Esophagus squamous epithelium (tissue), 4 donors: ENCODE measurements around the gene NUP85.

Experiments used
- POLR2A ChIP-seq, 4 donors: fragments of 450-650 bp; IDR thresholded peaks; one replicate each; pipeline ENCODE4 v1.6.1; 2017; ENCODE audit warnings: antibody characterized with exemption in 4 of 4, mild to moderate bottlenecking in 4 of 4, moderate library complexity in 3 of 4
- TF ChIP-seq, protein P1 (sequence below), 6 experiments: fragments of 450-650 bp in 4 of 6; fragments of 200-600 bp in 2 of 6; sonication (generic) in 2 of 6; IDR thresholded peaks; one replicate each; pipeline ENCODE4 v1.5.1; 2016 to 2019; ENCODE audit warnings: antibody characterized with exemption in 6 of 6, mild to moderate bottlenecking in 4 of 6, moderate library complexity in 4 of 6

DNA sequence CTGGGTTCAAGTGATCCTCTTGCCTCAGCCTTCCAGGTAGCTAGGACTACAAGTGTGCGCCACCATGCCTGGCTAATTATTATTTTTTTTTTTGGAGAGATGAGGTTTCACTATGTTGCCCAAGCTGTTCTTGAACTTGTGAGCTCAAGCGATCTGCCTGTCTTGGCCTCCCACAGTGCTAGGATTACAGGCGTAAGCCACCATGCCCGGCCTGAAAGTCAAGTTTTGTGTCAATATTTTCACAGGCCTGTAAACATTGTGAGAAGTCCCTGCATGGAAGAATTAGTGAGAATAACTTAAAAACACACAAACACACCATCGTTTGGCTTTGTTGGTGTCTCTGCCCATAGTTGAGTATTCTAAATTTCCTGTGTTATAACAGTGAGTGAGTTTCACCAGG lies 22.2 kb downstream of the NUP85 start:
- TF ChIP-seq, protein P1, sequence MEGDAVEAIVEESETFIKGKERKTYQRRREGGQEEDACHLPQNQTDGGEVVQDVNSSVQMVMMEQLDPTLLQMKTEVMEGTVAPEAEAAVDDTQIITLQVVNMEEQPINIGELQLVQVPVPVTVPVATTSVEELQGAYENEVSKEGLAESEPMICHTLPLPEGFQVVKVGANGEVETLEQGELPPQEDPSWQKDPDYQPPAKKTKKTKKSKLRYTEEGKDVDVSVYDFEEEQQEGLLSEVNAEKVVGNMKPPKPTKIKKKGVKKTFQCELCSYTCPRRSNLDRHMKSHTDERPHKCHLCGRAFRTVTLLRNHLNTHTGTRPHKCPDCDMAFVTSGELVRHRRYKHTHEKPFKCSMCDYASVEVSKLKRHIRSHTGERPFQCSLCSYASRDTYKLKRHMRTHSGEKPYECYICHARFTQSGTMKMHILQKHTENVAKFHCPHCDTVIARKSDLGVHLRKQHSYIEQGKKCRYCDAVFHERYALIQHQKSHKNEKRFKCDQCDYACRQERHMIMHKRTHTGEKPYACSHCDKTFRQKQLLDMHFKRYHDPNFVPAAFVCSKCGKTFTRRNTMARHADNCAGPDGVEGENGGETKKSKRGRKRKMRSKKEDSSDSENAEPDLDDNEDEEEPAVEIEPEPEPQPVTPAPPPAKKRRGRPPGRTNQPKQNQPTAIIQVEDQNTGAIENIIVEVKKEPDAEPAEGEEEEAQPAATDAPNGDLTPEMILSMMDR (IDR thresholded peaks at IDR 0.05) = no peak
- no peak for TF ChIP-seq POLR2A (IDR thresholded peaks at IDR 0.05)
